22Rv1 (cell line): Measurements from ENCODE around the gene KIFC3.

Source experiments
- ZFX ChIP-seq: fragments of 450-650 bp; IDR thresholded peaks from 2 replicates; pipeline ENCODE4 v1.6.1; 2017; ENCODE audit warnings: antibody characterized with exemption, borderline replicate concordance
- TF ChIP-seq, protein P1 (sequence below): fragments of 450-650 bp; IDR thresholded peaks from 2 replicates; pipeline ENCODE4 v1.5.1; 2017; ENCODE audit warnings: mild to moderate bottlenecking

DNA sequence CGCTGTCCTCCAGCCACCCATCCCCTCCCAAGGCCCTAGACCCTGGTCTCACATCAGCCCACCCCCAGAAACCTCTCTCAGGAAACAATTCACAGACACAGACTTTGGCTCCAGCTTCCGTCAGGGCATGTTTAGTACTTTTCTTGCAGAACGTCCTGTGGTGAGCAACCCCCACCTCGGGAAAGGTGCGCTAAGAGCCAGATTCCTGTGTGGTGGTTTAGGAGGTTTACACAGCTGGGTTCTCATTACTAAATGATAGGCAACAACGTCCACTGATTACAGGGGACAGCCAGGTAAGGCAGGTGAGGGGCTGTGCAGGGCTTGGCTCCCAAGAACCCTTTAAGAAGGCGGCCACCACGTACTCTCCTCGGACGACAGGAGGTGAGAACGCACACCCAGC lies 29.3 kb downstream of the KIFC3 start:
- TF ChIP-seq, protein P1, sequence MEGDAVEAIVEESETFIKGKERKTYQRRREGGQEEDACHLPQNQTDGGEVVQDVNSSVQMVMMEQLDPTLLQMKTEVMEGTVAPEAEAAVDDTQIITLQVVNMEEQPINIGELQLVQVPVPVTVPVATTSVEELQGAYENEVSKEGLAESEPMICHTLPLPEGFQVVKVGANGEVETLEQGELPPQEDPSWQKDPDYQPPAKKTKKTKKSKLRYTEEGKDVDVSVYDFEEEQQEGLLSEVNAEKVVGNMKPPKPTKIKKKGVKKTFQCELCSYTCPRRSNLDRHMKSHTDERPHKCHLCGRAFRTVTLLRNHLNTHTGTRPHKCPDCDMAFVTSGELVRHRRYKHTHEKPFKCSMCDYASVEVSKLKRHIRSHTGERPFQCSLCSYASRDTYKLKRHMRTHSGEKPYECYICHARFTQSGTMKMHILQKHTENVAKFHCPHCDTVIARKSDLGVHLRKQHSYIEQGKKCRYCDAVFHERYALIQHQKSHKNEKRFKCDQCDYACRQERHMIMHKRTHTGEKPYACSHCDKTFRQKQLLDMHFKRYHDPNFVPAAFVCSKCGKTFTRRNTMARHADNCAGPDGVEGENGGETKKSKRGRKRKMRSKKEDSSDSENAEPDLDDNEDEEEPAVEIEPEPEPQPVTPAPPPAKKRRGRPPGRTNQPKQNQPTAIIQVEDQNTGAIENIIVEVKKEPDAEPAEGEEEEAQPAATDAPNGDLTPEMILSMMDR: no peak
- TF ChIP-seq ZFX: no peak
